HL-60 (cell line): ENCODE results near the gene ATG4B.

Experiments used
- DNase-seq, 2 experiments: peaks; one replicate each; pipeline ENCODE4 v3.0.0-alpha.2; 2010 to 2020; ENCODE audit warnings: low read depth in 1 of 2, low spot score in 1 of 2
- H3K27ac ChIP-seq: fragments of 250-450 bp; sonication (Bioruptor Pico); replicated peaks from 2 replicates; pipeline ENCODE4 v1.5.1; 2020; ENCODE audit warnings: mild to moderate bottlenecking, moderate library complexity
- H3K27me3 ChIP-seq: fragments of 250-450 bp; sonication (Bioruptor Pico); 2 replicates; pipeline ENCODE4 v1.5.1; 2021; ENCODE audit warnings: mild to moderate bottlenecking, moderate library complexity; ENCODE audit not compliant: insufficient read depth, poor library complexity, severe bottlenecking
- H3K4me3 ChIP-seq: replicated peaks from 2 replicates; pipeline ENCODE4 v1.5.1; 2011; ENCODE audit warnings: mild to moderate bottlenecking, control low read depth, low read length; ENCODE audit not compliant: insufficient read depth
- GABPA ChIP-seq: IDR thresholded peaks from 2 replicates; pipeline ENCODE4 v1.6.1; 2012; ENCODE audit warnings: low read depth
- POLR2AphosphoS5 ChIP-seq: IDR thresholded peaks from 2 replicates; pipeline ENCODE4 v1.6.1; 2012; ENCODE audit warnings: low read depth
- SPI1 ChIP-seq: IDR thresholded peaks from 2 replicates; pipeline ENCODE4 v1.6.1; 2012; ENCODE audit warnings: low read depth, mild to moderate bottlenecking, borderline replicate concordance
- TF ChIP-seq, protein P1 (sequence below): IDR thresholded peaks from one replicate; pipeline ENCODE4 v1.5.1; 2011; ENCODE audit warnings: low read length, control low read depth, inconsistent platforms; ENCODE audit not compliant: insufficient read depth
- TF ChIP-seq, protein P2 (sequence below): IDR thresholded peaks from 2 replicates; pipeline ENCODE4 v1.6.1; 2012; ENCODE audit warnings: low read depth; ENCODE audit not compliant: insufficient replicate concordance

Gene ATG4B

DNA sequence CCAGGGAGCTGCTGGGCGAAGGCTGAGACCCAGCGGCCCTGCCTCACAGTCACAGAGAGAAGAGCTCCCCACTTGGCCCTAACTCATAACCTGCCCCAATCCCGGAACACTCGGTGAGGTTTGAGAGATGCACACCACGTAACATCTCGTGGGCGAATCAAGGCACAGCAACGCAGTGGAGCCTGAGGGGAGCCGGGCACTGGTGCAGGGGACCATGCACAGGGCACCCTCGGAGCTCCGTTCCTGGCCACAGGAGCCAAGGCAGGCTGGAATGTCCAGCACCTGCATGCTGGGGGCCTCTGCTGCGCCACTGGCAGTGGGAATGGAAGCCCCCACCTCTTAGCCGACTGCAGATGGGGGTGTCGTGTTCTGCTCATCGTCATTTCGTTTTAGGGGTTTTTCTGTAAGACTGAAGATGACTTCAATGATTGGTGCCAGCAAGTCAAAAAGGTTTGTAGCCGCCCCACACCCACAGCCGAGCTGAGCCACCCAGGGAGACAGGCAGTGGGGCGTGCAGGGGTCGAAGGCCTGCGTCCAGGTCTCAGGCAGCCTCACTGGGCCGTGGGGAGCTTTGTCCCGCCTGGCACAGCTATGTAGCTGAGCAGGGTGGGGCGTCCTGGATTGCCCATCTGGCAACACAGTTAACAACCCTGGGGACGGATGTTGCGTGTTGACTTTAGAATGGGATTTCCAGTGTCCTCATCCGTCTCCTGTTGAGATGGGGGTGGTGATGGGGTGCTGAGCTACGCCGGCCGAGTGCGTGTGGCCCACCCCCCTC lies 33.0 kb downstream of the ATG4B start:
- H3K27ac ChIP-seq: no peak overlapping the region
- TF ChIP-seq, protein P1, sequence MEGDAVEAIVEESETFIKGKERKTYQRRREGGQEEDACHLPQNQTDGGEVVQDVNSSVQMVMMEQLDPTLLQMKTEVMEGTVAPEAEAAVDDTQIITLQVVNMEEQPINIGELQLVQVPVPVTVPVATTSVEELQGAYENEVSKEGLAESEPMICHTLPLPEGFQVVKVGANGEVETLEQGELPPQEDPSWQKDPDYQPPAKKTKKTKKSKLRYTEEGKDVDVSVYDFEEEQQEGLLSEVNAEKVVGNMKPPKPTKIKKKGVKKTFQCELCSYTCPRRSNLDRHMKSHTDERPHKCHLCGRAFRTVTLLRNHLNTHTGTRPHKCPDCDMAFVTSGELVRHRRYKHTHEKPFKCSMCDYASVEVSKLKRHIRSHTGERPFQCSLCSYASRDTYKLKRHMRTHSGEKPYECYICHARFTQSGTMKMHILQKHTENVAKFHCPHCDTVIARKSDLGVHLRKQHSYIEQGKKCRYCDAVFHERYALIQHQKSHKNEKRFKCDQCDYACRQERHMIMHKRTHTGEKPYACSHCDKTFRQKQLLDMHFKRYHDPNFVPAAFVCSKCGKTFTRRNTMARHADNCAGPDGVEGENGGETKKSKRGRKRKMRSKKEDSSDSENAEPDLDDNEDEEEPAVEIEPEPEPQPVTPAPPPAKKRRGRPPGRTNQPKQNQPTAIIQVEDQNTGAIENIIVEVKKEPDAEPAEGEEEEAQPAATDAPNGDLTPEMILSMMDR: no peak
- TF ChIP-seq, protein P2, sequence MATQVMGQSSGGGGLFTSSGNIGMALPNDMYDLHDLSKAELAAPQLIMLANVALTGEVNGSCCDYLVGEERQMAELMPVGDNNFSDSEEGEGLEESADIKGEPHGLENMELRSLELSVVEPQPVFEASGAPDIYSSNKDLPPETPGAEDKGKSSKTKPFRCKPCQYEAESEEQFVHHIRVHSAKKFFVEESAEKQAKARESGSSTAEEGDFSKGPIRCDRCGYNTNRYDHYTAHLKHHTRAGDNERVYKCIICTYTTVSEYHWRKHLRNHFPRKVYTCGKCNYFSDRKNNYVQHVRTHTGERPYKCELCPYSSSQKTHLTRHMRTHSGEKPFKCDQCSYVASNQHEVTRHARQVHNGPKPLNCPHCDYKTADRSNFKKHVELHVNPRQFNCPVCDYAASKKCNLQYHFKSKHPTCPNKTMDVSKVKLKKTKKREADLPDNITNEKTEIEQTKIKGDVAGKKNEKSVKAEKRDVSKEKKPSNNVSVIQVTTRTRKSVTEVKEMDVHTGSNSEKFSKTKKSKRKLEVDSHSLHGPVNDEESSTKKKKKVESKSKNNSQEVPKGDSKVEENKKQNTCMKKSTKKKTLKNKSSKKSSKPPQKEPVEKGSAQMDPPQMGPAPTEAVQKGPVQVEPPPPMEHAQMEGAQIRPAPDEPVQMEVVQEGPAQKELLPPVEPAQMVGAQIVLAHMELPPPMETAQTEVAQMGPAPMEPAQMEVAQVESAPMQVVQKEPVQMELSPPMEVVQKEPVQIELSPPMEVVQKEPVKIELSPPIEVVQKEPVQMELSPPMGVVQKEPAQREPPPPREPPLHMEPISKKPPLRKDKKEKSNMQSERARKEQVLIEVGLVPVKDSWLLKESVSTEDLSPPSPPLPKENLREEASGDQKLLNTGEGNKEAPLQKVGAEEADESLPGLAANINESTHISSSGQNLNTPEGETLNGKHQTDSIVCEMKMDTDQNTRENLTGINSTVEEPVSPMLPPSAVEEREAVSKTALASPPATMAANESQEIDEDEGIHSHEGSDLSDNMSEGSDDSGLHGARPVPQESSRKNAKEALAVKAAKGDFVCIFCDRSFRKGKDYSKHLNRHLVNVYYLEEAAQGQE: no peak
- no peak for TF ChIP-seq GABPA
- TF ChIP-seq POLR2AphosphoS5: no peak
- TF ChIP-seq SPI1: no peak
- no peak for DNase-seq
- no peaks in the 10 kb centered on the region for H3K27me3 ChIP-seq
- no peak overlapping the region for H3K4me3 ChIP-seq

DNA sequence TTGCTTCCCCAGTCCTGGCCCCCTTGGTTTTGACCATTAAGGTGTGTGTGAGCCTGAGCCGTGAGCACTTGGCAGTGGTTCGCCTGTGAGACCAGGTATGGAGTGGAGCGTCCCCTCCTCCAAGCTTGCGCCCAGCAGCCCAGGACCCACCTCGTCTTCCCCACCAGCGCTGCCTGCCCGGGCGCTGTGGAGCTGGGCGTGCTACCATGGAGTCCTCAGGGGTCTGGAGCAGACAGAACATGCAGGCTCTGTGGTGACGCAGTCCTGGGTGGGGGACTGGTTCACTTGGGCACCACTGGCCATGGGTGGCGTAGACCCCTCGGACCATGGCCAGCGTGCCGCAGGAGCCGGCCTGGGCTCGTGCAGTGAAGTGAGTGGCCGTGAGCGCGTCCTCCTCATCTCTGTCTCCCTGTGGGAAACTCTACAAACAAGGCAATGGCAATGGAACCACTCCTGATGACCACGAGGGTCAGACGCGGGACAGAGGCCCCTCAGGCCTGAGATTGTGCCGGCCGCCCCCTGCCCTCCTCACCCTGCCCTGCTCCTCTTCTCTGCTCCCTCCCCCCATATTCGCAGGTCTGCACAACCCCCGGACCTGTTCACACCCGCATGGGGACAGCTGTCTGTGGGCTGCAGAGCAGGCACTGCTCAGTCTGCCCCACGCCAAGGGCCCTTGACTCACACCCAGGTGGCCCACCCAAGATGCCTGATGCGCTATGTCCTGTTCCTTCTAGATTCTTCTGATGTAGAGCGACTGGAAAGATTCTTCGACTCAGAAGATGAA lies 34.2 kb downstream of the ATG4B start:
- TF ChIP-seq GABPA: no peak
- TF ChIP-seq POLR2AphosphoS5: no peak
- TF ChIP-seq, protein P1: no peak
- no peak for TF ChIP-seq SPI1
- TF ChIP-seq, protein P2: no peak
- H3K27ac ChIP-seq: no peak overlapping the region

DNA sequence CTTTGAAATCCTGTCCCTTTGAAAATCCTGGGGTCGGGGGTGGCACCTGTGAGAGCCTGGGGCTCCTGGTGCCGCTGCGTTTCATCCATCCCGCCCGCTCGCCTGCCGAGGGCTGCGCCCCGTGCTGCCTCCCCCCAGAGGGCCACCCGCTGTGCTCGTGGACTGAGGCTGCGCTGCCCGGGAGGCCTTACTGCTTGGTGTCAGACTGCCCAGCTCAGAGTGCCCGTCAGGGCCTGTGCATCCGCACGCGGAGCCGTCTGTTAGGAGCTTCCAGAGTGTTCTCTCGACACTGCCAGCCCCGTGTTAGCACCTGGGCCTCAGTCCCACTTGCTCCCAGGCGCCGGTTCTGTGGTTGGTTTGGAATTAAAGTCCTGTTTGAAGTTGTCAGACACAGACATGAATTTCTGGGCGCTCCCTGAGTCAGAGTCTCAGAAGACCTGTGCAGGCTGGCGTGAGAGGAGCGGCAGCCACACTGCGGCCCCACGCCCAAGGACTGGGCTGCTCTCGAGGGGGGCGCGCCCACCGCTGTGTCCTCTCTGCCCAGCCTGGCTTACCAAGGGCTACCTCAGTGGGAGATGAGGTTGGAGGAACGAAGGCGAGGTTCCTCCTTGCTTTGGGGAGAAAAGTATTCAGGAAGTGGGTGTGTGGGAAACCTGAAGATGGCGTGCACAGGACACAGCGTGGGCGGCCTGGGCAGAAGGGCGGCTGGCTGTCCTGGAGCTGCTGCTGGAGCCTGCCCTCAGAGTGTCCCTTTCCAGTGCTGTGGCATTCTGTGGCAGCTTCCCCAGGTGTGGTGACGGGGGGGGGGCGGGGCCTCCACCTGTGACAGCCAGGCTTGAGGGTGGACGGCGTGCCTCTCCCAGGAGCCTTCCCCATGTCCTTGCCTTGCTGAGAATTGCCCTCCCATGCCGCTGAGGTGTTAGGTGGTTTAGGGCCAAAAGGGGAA lies 35.0 kb downstream of the ATG4B start:
- H3K27ac ChIP-seq: no peak overlapping the region
- 0 out of 2 replicates have a peak, but pooled peaks have one; percentile 9 for TF ChIP-seq POLR2AphosphoS5
- TF ChIP-seq GABPA: no peak
- no peak for DNase-seq
- H3K27me3 ChIP-seq: no peaks in the 10 kb centered on the region
- no peak overlapping the region for H3K4me3 ChIP-seq

More for the DNA sequence above, 34.2 kb downstream of the ATG4B start:
- no peak for DNase-seq
- Histone ChIP-seq H3K27me3 (no peaks in the 10 kb centered on the region), H3K4me3 (no peak overlapping the region)
